H1 (cell line): ENCODE measurements around the gene PPP2R2C.

Experiments used
- EZH2 ChIP-seq: fragments of 200-600 bp; sonication (generic); IDR thresholded peaks from 2 replicates; pipeline ENCODE4 v1.7.1; 2012; ENCODE audit warnings: low read depth, mild to moderate bottlenecking, moderate library complexity, low read length, inconsistent platforms; ENCODE audit not compliant: severe bottlenecking
- RAD21 ChIP-seq, 2 experiments: IDR thresholded peaks in 1 of 2; conservative IDR thresholded peaks in 1 of 2; 2 replicates each; pipeline ENCODE4 v1.6.1; 2011; ENCODE audit warnings: low read depth in 2 of 2, low read length in 2 of 2, improper control_type of control experiment in 1 of 2, inconsistent platforms in 1 of 2, mild to moderate bottlenecking in 1 of 2, moderate library complexity in 1 of 2
- SIN3A ChIP-seq, 2 experiments: IDR thresholded peaks in 1 of 2; conservative IDR thresholded peaks in 1 of 2; 2 replicates each; pipeline ENCODE4 v1.6.1; 2011 to 2012; ENCODE audit warnings: low read length in 2 of 2, improper control_type of control experiment in 1 of 2, low read depth in 1 of 2, mild to moderate bottlenecking in 1 of 2

DNA sequence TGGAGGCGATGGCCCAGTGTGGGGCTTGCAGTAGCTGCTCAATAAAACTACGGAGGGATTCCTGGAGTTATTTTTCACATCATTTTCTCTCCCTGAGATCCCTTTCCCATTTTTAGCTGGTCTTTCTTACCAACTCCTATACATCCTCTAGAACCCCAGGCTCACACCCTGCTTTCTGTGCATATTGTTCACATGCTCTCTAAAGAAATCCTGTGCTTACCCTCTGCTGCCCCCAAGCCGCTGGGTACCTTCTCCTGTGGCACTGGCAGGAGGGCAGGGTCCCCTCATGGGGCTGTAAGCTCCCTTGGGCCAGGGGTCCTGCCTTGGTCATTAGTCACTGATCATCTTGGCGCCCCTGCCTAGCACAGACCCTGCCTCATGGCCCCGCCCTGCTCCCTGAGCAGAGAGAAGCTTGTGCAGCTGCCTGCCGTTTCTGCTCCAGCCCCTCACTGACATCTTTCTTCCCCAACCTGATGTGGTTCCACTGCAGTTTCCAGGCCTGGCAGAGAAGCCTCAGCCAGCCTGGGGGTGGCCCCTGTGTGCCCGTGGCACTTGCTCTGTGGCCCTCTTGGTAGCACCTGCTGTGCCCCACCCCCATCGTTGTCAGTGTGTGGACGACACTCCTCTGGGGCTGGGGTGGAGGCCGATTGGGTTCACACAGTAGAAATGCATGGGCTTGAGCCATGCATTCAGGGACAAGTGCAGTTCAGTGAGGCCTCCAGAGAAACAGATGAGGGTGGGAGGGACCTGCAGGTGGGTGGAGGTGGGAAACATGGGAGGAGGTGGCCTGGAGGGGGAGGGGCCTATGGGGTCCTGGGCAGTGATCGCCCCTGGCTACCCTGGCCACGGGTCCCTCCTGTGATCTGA is 133.2 kb downstream of the PPP2R2C start:
- no peak for TF ChIP-seq SIN3A (conservative IDR thresholded peaks at IDR 0.05 in 1 of 2, IDR thresholded peaks at IDR 0.05 in 1 of 2; ENCODE audit: low read depth in 1 of 2, low read length in 2 of 2)
- TF ChIP-seq RAD21 (IDR thresholded peaks at IDR 0.05 in 1 of 2, conservative IDR thresholded peaks at IDR 0.05 in 1 of 2; ENCODE audit: low read depth in 2 of 2, low read length in 2 of 2): no peak
- no peak for TF ChIP-seq EZH2
